T-helper 1 cell treated with Interleukin-12 subunit alpha and Interleukin-12 subunit beta and Interleukin-4 antibody, amounts not matched to agents 30 ng/mL and 1 ng/mL, for 36 hours (primary cell): ENCODE results near the gene COL5A2. TPM values are rescaled to one million over a fixed set of nuclear protein-coding genes. Genes with fewer than 3 reads are reported as not detected.

Experiments used
- intact Hi-C: fragments of 100-400 bp; cut with micrococcal nuclease; formaldehyde crosslinking; loops from one replicate; pipeline ENCODE4 v1.15.1; 2024
- total RNA-seq: library from RNA; stranded (reverse); gene quantifications from 2 replicates; pipeline ENCODE4 v1.2.3, GENCODE V29; 2022

COL5A2 gene
- total RNA-seq, 1 donor from 2014 or later: 0.49 TPM

DNA sequence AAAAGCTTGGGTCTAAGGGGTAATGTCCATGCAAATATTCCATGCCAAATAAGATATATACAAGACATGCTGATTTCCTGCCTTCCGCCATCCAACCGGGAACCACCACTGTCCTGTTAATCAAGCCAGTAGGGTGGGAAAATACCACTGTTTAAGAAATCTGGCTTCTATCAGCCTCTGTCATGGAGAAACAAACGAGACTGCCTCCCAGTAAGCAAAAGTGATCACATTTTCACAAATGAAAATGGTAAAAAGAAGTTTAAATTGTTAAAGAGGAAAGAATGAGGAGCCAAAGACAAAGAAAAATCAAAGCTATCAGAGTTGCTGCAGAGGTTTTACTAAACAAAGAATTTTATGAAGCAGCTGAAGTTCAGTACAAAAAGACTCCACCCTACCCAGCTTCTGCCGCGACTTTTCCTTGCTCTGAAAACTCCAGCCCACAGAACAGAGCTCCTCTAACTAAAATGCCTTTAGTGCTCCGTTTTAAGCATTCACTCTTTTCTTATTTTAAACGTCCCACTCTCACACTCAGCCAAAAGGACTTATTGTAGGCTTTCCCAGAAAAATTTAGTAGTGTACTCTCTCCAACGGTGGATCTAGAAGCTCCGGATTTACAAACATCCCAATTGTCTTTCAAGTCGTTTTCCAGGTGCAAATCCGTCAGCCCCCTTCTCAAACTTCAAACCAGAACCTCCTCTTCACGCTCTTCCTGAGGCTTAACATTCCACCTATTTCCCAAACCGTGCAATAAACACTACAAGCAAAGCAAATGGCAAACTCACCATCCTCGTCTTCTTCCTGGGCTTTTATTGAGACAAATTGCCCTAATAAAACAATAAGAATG is 613 bp downstream of the COL5A2 start:
- intact Hi-C loops: no loop called here

DNA sequence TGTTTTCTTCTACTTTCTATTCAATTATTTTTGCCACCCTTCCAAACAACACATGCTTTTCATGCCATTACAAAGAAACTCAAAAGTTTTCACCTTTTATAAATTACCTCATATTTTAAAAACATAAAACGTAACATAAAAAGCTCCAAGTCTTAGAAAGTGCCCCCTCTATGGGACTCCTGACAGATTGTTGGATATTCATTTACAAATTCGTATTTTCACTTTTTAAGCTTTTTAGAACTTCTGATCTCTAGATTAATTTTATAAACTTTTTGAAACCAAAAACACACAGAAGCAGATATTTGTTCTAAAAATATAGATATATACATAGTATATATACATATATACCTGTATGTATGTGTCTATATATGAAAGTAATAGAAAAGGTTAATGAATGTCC is 1.5 kb downstream of the COL5A2 start:
- intact Hi-C loops: no loop called here

DNA sequence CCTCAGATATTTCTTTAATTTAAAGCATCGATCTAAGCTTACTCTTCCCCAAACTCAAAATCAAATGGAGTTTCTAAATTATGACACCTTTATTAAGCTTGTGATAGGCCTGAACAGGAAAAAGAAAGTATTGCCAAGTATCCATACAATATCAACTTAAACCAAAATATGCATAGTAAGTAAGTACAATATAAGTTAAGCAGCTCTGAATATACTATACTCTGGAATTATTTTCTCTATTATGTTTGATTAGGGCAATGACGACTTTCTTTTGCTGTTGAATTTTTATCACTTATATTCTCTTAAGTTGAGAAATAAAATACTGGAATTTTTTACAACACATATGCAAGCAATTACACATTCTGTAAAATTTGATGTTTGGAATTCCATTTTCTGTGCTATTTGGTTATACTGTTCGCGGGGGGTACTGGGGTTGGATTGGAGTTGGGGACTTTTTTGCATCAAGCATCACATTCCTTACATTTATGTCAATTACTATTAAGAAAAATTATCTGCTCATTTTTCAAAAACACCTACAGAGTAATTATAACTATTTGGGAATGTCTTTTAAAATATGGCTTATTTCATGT is 2.2 kb downstream of the COL5A2 start:
- intact Hi-C loops: no loop called here

DNA sequence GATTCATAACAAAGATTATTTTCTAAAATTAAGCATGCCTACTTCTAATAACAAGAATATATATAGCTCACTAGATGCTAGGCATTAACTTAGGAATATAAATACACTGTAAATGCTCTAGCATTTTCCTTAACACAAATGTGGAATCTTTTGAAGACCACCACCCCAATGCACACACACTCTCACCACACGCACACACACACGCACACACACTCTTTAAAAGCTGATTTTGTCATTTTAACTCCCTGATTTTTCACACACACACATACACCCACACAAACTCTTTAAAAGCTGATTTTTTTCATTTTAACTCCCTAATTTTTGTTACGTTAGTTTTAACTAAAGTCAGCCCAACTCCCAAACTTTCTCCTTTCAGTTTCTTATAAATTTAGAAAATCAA is 3.0 kb downstream of the COL5A2 start:
- intact Hi-C loops: no loop called here

DNA sequence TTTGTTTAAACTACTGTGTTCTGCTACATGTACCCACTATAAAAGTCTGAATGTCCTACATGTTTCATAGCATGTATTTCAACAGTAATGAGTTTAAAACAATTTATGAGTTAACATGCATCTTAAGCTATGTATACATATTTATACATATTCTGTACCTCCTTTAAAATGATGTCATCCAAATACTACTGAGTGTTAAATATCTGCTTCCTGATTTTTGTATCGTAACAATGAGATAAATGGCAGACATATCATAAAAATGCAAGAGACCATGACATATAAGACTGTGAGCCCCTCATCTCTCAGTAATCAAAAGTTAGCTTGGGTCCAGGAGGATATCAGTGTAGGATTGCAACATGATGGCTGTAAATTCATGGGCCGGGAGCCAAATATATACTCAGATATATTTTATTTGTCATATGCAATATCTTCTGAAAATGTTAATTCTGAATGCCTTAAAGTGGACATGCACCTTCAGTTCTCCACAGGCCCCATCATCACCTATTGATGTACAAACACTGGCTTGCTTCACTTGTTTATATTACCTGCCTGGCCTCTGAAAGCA is 3.6 kb downstream of the COL5A2 start:
- intact Hi-C loops: no loop called here

DNA sequence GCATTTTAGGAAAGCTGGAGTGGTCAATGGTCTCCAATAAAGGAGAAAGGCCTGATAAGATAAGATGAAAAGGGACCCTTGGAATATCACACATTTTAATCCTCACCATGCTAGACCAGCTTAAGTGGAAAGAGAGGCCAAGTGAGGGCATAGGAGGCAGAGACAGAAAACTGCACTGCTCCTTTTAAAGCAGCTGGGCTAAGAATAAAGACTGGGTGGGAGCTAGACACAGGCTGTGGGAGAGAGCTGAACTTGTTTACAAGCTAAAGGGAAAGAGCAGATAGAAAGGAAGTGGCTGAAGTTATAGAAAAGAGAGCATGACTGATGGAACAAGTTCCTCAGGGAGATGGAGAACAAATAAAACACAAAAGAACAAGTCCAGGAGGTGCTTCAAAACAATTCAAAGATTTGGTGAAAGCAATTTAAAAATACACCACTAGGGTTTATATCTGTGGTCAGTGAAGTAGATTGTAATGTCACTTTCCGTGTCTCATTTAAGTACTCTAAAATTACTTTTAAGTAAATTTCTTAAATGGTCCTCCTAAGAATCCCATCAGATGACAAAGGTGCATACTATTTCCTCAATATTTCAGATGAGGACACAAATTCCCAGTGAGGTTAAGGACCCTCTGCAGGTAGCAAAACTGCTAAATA is 7.5 kb downstream of the COL5A2 start:
- intact Hi-C loops: no loop called here

DNA sequence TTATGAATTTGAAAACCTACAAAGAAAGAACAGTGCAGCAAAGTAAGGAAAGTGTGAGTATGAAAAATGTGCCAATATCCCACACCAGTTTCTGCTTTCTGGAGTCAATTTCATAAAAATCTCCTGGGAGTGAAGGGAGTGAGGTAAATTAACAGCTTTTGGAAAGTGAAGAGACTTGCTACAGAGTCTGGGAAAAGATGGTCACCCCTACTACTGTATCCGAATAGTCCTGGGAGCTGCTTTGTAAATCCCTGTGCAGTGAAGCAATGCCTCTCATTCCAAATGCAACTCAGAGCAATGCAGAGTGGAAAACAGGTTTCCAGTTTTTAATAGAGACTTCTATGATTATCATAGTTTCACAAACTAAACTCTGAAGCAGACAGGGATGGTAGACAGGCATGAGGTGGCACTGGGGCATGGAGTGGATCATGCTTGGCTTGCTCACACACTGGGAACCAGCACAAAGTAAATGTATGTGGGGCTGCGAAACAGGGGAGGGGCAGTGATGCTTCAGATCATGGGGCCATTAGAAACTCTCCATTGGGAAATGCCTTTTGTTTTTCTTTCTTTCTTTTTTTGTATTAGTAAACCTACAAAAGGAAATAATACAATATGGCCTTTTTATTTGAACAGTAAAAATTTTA is 10.6 kb downstream of the COL5A2 start:
- intact Hi-C loops: no loop called here

DNA sequence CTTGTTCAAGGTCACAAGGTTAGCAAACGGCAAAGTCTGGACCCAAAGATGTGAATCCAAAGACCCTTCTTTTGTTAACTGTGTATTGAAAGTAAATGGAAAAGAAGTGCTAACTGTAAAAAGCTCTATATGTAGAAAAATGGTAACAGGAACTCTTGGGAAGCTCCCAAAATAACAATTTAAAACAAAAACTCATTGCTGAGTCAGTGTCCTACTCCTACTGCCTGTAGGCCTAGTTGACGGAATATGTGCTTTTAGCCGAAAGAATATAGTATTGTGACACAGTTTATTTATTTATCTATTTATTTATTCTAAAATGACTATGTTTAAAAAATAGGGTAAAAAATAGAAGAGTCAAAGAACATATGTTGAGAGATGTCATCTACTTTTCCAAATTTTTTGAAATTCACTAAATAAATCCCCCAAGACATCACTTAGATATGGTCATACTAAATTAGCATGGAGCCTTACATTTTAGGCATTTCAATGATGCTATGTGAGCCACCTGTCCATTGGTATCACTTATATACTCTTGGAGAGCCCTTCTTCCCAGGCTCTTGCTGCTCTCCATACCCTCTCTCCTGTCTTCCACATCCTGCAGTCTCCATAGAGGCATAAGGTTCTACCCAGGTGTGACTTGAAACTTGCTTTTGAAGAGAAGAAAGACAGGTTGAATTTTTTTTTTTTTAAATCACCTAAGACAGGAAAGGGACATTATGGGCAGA is 13.7 kb downstream of the COL5A2 start:
- intact Hi-C loops: no loop called here

DNA sequence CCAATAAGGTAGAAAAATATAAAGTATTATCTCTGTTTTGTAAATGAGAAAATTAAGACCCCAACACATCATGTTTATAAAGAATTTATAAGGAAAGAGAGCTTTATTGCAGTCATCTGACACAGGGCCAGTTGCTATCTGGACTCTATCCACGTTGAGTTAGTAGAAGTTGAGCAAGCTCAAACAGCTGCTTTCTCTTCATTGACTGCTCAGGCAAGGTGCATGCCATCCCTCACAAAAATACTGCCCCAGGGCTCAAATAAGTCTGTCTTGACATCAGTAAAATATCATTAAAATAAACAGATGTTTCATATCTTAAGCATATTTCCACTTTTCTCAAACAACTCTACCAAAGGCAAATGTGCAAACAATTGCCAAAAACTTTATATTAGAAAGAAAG is 14.8 kb downstream of the COL5A2 start:
- intact Hi-C loops: no loop called here

DNA sequence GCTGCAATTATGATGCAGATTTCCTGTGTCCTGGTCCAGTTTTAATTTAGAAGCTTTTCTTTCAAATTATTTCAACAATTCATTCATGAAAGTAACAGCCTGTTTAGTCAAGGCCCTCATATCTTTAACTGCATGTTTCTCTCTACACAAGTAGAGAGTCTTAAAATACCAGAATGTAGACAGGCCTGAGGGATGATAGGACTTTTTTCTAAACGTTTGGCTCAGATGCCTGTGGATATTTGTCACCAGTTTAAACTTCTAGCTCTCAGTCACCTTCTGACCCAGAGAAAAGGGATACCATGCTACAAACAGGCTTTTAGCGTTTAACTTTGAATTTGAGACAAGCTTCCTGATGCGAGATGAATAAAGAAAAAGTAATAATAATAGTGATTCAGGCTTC is 15.7 kb downstream of the COL5A2 start:
- intact Hi-C loops: no loop called here

DNA sequence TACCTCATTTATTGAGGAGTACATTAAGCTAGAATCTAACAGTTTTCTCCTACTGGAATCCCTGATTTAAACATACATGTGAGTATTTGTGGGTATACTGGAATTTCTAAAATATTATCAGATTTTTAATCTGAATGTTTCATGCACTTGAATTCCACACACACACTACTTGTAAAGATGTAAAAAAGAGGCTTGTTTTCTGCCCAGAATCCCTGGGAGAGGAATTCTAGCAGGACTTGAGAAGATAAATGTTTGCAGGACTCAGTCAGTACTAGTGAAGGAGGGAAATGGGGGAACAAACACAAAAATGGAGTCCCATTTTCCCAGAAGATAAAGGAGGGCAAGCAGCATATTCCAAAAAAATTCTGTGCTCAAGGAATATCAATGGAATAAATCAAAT is 17.0 kb downstream of the COL5A2 start:
- intact Hi-C loops: no loop called here

DNA sequence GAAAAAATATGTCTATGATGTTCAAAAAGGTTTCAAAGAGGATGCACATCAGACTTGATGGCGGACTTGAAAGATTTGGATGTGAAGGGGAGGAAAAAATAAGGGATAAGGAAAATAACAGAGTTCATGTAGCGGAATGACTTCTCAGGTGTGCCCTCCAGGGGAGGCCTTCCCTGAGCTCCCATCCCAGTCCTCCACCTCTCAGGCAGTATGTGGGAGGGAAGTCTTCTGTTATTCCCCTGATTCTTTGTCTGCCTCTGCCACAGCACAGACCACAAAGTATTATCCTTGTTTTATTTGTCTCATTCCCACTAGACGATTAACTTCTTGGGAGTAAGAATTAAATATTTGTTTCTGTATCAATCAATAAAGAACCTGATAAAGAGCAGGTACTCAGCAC is 17.7 kb downstream of the COL5A2 start:
- intact Hi-C loops: no loop called here

DNA sequence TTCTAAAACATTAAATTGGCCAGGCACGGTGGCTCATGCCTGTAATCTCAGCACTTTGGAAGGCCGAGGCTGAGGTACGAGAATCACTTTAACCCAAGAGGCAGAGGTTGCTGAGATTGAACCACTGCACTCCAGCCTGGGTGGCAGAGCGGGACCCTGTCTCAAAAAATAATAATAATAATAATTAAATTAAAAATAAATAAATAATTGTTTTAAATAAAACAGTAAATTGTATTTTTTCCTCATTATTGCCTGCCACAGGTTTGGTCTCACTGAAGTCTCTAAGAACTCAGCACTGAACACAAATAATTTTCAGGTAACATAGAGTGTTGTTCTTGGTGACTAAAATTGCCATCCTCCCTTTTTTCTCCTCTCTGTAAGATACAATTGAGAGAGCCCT is 19.8 kb downstream of the COL5A2 start:
- intact Hi-C loops: no loop called here

DNA sequence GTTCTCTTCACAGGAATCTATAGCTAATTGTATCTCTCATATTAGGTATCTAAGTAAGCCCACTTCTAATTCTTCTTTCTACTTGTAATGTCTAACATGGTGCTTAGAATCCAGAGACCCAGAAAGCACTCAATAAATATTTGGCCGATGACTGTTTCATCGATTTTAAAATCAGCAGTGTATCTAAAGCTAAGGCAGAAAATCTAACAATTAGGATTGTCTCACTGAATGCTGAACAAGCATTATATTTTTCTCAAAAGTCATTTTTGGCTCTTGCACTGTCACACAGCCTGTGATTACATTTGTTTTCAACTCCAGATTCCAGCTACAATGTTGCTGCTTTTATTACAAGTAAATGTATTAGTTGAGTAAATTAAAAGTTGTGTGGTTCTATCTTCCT is 20.3 kb downstream of the COL5A2 start:
- intact Hi-C loops: no loop called here

DNA sequence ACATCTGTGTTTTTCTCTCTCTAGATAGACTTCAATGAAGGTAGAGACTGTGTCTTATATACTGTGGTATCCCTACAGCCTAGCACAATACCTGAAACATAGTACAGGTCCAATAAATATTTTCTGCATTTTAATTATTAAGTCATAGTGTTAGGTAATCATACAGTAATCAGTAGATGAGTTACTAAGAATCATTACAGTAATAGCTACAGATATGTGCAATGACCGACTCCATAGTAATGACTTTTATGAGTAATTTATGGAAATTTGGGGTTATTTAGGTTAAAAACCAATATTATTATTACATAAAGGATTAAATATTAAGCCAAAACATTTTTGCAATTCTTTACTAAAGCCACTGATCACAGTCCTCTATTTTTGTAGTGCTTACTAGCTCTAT is 21.6 kb downstream of the COL5A2 start:
- intact Hi-C loops: no loop called here

DNA sequence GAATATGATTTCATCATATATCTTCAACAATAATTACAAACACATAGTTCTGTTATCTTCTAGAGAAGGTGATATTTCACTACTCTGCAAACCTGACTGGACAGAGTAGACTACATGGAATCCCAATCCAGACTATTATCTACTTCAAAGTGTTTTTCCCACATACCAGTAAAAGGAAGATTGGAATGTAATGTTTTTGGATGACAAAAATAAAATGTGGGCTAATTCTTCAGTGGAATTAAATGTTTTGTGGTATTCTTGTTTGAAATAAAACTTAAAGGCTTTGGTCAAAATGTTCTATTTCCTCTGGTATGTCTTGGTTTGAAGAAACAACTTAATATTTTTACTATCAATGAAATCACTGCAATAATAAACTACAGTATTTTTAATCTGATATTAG is 22.1 kb downstream of the COL5A2 start:
- intact Hi-C loops: no loop called here

DNA sequence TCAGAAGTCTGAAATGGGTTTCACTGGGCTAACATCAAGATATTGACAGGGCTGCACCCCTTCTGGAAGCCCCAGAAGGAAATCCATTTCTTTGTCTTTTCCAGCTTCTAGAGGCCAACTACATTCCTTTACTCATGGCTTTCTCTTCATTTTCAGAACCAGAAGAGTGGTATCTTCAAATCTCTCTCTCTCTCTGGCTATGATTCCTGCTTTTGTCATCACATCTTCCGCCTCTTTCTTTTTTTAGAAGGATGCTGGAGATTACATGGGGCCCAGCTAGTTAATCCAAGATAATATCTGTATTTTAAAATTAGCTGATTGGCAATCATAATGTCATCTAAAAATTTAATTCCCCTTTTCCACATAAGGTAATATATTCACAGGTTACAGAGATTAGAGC is 23.8 kb downstream of the COL5A2 start:
- intact Hi-C loops: no loop called here

DNA sequence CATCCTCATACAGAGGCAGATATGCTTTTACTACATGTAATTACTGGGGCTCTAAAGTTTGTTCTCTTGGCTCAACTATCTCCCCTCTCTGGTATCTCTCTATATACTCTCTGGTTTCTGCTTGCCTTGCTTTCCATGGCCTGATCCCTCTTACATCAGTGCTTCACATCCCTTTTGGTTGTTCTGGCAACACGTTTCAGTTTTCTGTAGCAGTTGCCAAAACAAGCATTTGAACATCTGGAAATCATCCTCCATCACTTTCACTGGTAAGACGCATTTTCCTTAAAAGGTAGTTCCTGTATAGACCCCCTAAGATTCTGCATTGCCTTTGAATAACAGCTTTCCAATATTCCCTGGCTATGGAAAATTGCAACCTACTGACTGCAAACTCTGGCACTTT is 25.9 kb downstream of the COL5A2 start:
- intact Hi-C loops: no loop called here

DNA sequence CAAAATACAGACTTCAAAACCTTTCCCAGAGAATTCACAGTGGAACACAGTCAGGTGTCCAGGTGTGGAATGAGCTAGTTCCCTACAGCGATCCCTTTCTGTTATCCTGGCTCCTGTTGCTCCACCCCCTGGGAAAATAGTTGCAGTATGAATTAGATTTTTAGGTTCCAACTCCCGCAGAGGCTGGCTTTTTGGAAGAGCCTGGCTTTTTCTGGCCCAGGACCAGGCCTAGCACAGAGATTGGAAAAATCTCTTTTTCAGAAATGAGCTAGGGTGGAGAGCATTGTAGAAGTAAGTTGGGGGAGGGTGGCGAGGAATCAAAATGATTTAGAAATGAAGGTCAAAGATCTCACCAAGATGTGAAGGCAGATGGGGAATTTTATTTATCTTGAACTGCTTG is 27.1 kb downstream of the COL5A2 start:
- intact Hi-C loops: no loop called here

DNA sequence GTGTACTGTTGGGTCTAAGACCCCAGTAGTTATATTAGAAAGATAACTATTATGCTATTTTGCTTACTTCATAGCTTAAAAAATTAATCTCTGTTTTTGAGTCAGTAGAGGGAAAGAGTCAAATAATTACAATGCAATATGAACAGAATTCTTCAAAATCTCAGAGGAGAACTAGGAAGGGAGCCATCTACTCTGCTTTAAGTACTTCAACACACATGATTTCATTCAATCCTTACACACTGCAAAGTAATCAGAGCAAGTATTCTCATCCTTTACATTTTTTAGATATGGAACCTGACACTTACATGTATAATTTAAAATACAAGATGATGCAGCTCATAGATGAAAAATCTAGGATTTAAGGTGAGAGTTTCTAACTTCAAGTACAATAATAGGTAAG is 27.7 kb downstream of the COL5A2 start:
- intact Hi-C loops: no loop called here

DNA sequence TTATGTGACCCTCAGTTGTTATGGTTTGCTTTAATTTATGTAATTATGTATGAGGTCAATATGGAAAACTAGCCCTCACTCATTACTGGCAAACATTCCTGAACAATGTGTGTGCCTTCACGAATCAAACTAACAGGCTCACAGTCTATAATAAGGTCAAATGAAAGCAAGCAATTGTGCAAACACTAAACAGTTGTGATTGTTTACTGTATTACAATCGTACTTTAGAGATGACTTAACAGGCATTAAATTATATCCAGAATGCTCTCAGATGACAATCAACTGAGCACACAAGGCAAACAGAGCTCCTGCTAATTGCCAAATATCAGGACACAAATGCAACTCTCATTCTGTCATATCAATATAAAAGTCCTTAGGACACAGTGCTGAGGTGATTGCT is 29.5 kb downstream of the COL5A2 start:
- intact Hi-C loops: no loop called here
